ENCODE data around the gene TMIE.

TMIE gene

GRCh38 chr3:46701181-46701939, at the start of gene TMIE:
Gene TMIE, plus strand, starts transcription at chr3:46701392. Its CDS starts 96 bp downstream, at chr3:46701488.
- DNase-seq = peak; percentile 9

GRCh38 chr3:46655271-46655670, 45.9 kb upstream of the TMIE start:
- no peak for DNase-seq

GRCh38 chr3:46656778-46657556, 44.2 kb upstream of the TMIE start:
- DNase-seq = no peak

GRCh38 chr3:46659285-46659684, 41.9 kb upstream of the TMIE start:
- DNase-seq = no peak

GRCh38 chr3:46660003-46660402, 41.2 kb upstream of the TMIE start:
- DNase-seq = no peak

GRCh38 chr3:46660543-46661523, 40.4 kb upstream of the TMIE start:
- peak; percentile 17 for DNase-seq

- peak; percentile 39 for DNase-seq
These were observed 39.1 kb upstream of the TMIE start for GRCh38 chr3:46661776-46662766.

GRCh38 chr3:46662771-46663551, 38.2 kb upstream of the TMIE start:
- no peak for DNase-seq

- DNase-seq = peak; percentile 29
These were observed 37.5 kb upstream of the TMIE start for GRCh38 chr3:46663591-46664135.

GRCh38 chr3:46664188-46664970, 36.8 kb upstream of the TMIE start:
- DNase-seq = no peak

GRCh38 chr3:46664971-46665762, 36.0 kb upstream of the TMIE start:
- no peak for DNase-seq

GRCh38 chr3:46665763-46666452, 35.3 kb upstream of the TMIE start:
- DNase-seq = no peak

GRCh38 chr3:46666453-46666845, 34.7 kb upstream of the TMIE start:
- DNase-seq = no peak

- no peak for DNase-seq
These were observed 34.1 kb upstream of the TMIE start for GRCh38 chr3:46667061-46667621.

GRCh38 chr3:46667657-46668056, 33.5 kb upstream of the TMIE start:
- DNase-seq = no peak

- DNase-seq = no peak
These were observed 33.1 kb upstream of the TMIE start for GRCh38 chr3:46668116-46668515.

- no peak for DNase-seq
These were observed 32.6 kb upstream of the TMIE start for GRCh38 chr3:46668591-46668990.

Measured in NCI-H82 (cell line).